PC-3 (cell line): ENCODE data around the gene TDP2. TPM values are rescaled to one million over a fixed set of nuclear protein-coding genes. Genes with fewer than 3 reads are reported as not detected.

Experiments used
- ATAC-seq: fragments of 200-7000 bp; cut with Tn5 transposase; 2 replicates; pipeline ENCODE4 v1.9.1; 2020; ENCODE audit warnings: mild to moderate bottlenecking, moderate library complexity
- BruUV-seq: library from RNA; stranded (reverse); fragments of 400-500 nt; replicated peaks from 2 replicates; lab custom pipeline; 2021; lab: Mats Ljungman, UMichigan
- CTCF ChIA-PET: fragments of 300-600 bp; sonication (Branson Sonifier 250); formaldehyde crosslinking; loops from one replicate; lab custom pipeline; 2022; ENCODE audit warnings: antibody characterized with exemption; lab: Charles Lee
- POLR2A ChIA-PET: fragments of 300-600 bp; sonication (Branson Sonifier 250); formaldehyde crosslinking; loops from one replicate; lab custom pipeline; 2022; ENCODE audit warnings: antibody characterized with exemption; ENCODE audit not compliant: unreplicated experiment; lab: Charles Lee
- DNase-seq: peaks from one replicate; pipeline ENCODE4 v3.0.0-alpha.2; 2015
- H2AFZ ChIP-seq: fragments of 300-600 bp; sonication (generic); 2 replicates; pipeline ENCODE4 v1.6.0; 2016; ENCODE audit warnings: antibody characterized with exemption, low read length
- H3F3A ChIP-seq: fragments of 300-600 bp; sonication (generic); one replicate; pipeline ENCODE4 v1.6.0; 2017; ENCODE audit warnings: antibody characterized with exemption, low read length, control low read depth, mild to moderate bottlenecking; ENCODE audit not compliant: unreplicated experiment
- H3K27ac ChIP-seq: fragments of 300-600 bp; sonication (generic); 2 replicates; pipeline ENCODE4 v1.5.1; 2016; ENCODE audit warnings: mild to moderate bottlenecking, low read length
- H3K27me3 ChIP-seq: fragments of 300-600 bp; sonication (generic); 2 replicates; pipeline ENCODE4 v1.6.1; 2016; ENCODE audit warnings: low read length, mixed read lengths
- H3K36me3 ChIP-seq: fragments of 300-600 bp; sonication (generic); 2 replicates; pipeline ENCODE4 v1.6.1; 2016; ENCODE audit warnings: low read depth, mixed run types, low read length, mixed read lengths
- H3K4me1 ChIP-seq: fragments of 300-600 bp; sonication (generic); 2 replicates; pipeline ENCODE4 v1.5.1; 2016; ENCODE audit warnings: low read length; ENCODE audit not compliant: insufficient read depth
- H3K4me2 ChIP-seq: fragments of 300-600 bp; sonication (generic); 2 replicates; pipeline ENCODE4 v1.6.0; 2016; ENCODE audit warnings: low read length
- H3K4me3 ChIP-seq: fragments of 300-600 bp; sonication (generic); 2 replicates; pipeline ENCODE4 v1.5.1; 2016; ENCODE audit warnings: mild to moderate bottlenecking, low read length, mixed read lengths
- H3K79me2 ChIP-seq: fragments of 300-600 bp; sonication (generic); 2 replicates; pipeline ENCODE4 v1.6.1; 2017; ENCODE audit warnings: low read length, mixed read lengths
- H3K9ac ChIP-seq: fragments of 300-600 bp; sonication (generic); 2 replicates; pipeline ENCODE4 v1.6.0; 2016; ENCODE audit warnings: mild to moderate bottlenecking, low read length
- H3K9me2 ChIP-seq: fragments of 300-600 bp; sonication (generic); replicated peaks from 2 replicates; pipeline ENCODE4 v1.6.1; 2016; ENCODE audit warnings: mixed run types, low read length, mixed read lengths
- H3K9me3 ChIP-seq: fragments of 300-600 bp; sonication (generic); 2 replicates; pipeline ENCODE4 v1.6.1; 2016; ENCODE audit warnings: low read length, mixed read lengths
- H4K20me1 ChIP-seq: fragments of 300-600 bp; sonication (generic); 2 replicates; pipeline ENCODE4 v1.6.1; 2016; ENCODE audit warnings: low read length, mixed read lengths
- EZH2 ChIP-seq: fragments of 300-600 bp; sonication (generic); IDR thresholded peaks from one replicate; pipeline ENCODE4 v1.6.1; 2017; ENCODE audit warnings: antibody characterized with exemption, mild to moderate bottlenecking, low read length; ENCODE audit not compliant: unreplicated experiment
- EZH2phosphoT487 ChIP-seq: fragments of 300-600 bp; sonication (generic); IDR thresholded peaks from 2 replicates; pipeline ENCODE4 v1.6.1; 2018; ENCODE audit warnings: mild to moderate bottlenecking, antibody characterized with exemption, low read length, borderline replicate concordance
- intact Hi-C: fragments of 100-400 bp; cut with micrococcal nuclease; formaldehyde crosslinking; loops from 2 replicates; pipeline ENCODE4 v1.9.0; 2023
- total RNA-seq: library from RNA; depleted of rRNA; stranded (reverse); fragments of >200 nt; gene quantifications from 2 replicates; pipeline ENCODE4 v1.2.3, GENCODE V29; 2014
- TF ChIP-seq, protein P1 (sequence below): fragments of 300-600 bp; sonication (generic); conservative IDR thresholded peaks from 2 replicates; pipeline ENCODE4 v1.5.1; 2017; ENCODE audit warnings: antibody characterized with exemption, low read depth, mild to moderate bottlenecking, low read length

The TDP2 gene
- total RNA-seq, 1 experiment from 2014 or later, result 20.6 TPM

- H3F3A ChIP-seq, result no peaks in the 10 kb centered on the region
- ChIA-PET POLR2A (no interaction called here), CTCF (no interaction called here)
- no peaks in the 10 kb centered on the region for H3K9me2 ChIP-seq
- no TSS peak for BruUV-seq
- DNase-seq, result peak; percentile 53
- H3K4me1 ChIP-seq, result peaks cover 16% of the 10 kb centered on the region; the same call in 1 of the 2 replicates
- H3K4me2 ChIP-seq, result no peak overlapping the region
- intact Hi-C loops, result no loop called here
- no peak overlapping the region for H3K9ac ChIP-seq
- H3K79me2 ChIP-seq, result peaks cover under 1% of the 10 kb centered on the region; the same call in 1 of the 2 replicates
- H2AFZ ChIP-seq, result no peak overlapping the region
- no peaks in the 10 kb centered on the region for H3K27me3 ChIP-seq
- no peak overlapping the region for H3K4me3 ChIP-seq
- no peak for TF ChIP-seq EZH2
- TF ChIP-seq EZH2phosphoT487, result no peak
- TF ChIP-seq, protein P1, sequence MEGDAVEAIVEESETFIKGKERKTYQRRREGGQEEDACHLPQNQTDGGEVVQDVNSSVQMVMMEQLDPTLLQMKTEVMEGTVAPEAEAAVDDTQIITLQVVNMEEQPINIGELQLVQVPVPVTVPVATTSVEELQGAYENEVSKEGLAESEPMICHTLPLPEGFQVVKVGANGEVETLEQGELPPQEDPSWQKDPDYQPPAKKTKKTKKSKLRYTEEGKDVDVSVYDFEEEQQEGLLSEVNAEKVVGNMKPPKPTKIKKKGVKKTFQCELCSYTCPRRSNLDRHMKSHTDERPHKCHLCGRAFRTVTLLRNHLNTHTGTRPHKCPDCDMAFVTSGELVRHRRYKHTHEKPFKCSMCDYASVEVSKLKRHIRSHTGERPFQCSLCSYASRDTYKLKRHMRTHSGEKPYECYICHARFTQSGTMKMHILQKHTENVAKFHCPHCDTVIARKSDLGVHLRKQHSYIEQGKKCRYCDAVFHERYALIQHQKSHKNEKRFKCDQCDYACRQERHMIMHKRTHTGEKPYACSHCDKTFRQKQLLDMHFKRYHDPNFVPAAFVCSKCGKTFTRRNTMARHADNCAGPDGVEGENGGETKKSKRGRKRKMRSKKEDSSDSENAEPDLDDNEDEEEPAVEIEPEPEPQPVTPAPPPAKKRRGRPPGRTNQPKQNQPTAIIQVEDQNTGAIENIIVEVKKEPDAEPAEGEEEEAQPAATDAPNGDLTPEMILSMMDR, result no peak
- ATAC-seq, result peak; percentile 79
- peak overlapping the region; percentile 62 for H3K27ac ChIP-seq
- H3K36me3 ChIP-seq, result peaks cover 14% of the 10 kb centered on the region; the same call in 1 of the 2 replicates
- H4K20me1 ChIP-seq, result no peaks in the 10 kb centered on the region
- H3K9me3 ChIP-seq, result no peaks in the 10 kb centered on the region
Observed at GRCh38 chr6:24658573-24659560, 7.8 kb downstream of the TDP2 start.

GRCh38 chr6:24655215-24655614 is 11.5 kb downstream of the TDP2 start:
- ChIA-PET POLR2A (interaction anchor here (0.6 kb wide), 1 partner anchor 223 kb away, joined by 4 read pairs; no protein-coding TSS in a partner anchor), CTCF (no interaction called here)

More at GRCh38 chr6:24655215-24655614, 11.5 kb downstream of the TDP2 start:
- H3K27me3 ChIP-seq, result no peaks in the 10 kb centered on the region
- intact Hi-C loops, result no loop called here
- H2AFZ ChIP-seq, result no peak overlapping the region
- no peaks in the 10 kb centered on the region for H3K9me2 ChIP-seq
- H3K36me3 ChIP-seq, result peaks cover 23% of the 10 kb centered on the region
- H3K9ac ChIP-seq, result no peak overlapping the region
- no peaks in the 10 kb centered on the region for H3F3A ChIP-seq
- H3K79me2 ChIP-seq, result no peaks in the 10 kb centered on the region
- H4K20me1 ChIP-seq, result no peaks in the 10 kb centered on the region
- H3K4me3 ChIP-seq, result no peak overlapping the region
- no peak overlapping the region for H3K27ac ChIP-seq
- peaks cover 10% of the 10 kb centered on the region; the same call in 1 of the 2 replicates for H3K4me1 ChIP-seq
- ATAC-seq (no peak), DNase-seq (no peak)
- TF ChIP-seq EZH2 (no peak), EZH2phosphoT487 (no peak)
- TF ChIP-seq, protein P1, result no peak
- no TSS peak for BruUV-seq
- no peak overlapping the region for H3K4me2 ChIP-seq
- H3K9me3 ChIP-seq, result no peaks in the 10 kb centered on the region
